K562 (cell line): ENCODE results near the gene KIF5A. TPM values are rescaled to one million over a fixed set of nuclear protein-coding genes. Genes with fewer than 3 reads are reported as not detected.

Experiments
- ARID3B ChIP-seq: fragments of 250-450 bp; sonication (Bioruptor Pico); IDR thresholded peaks from 2 replicates; pipeline ENCODE4 v1.4.0; 2020; ENCODE audit warnings: borderline replicate concordance
- E2F4 ChIP-seq: sonication (generic); formaldehyde crosslinking; IDR thresholded peaks from 2 replicates; pipeline ENCODE4 v1.8.0; 2022; ENCODE audit warnings: mild to moderate bottlenecking, low read depth, missing genetic modification reagents
- HNRNPUL1 ChIP-seq: fragments of 200-400 bp; formaldehyde crosslinking; IDR thresholded peaks from 2 replicates; pipeline ENCODE4 v1.6.1; 2017; ENCODE audit warnings: low read length
- NFATC3 ChIP-seq: fragments of 450-650 bp; IDR thresholded peaks from 2 replicates; pipeline ENCODE4 v1.6.1; 2017; ENCODE audit warnings: mild to moderate bottlenecking
- NFRKB ChIP-seq: fragments of 450-650 bp; IDR thresholded peaks from 2 replicates; pipeline ENCODE4 v1.6.1; 2016; ENCODE audit warnings: low read depth
- RBM15 ChIP-seq: fragments of 200-400 bp; formaldehyde crosslinking; IDR thresholded peaks from 2 replicates; pipeline ENCODE4 v1.6.1; 2018; ENCODE audit warnings: mild to moderate bottlenecking, low read length, moderate library complexity; ENCODE audit not compliant: insufficient read depth
- SAFB2 ChIP-seq: fragments of 200-400 bp; formaldehyde crosslinking; IDR thresholded peaks from 2 replicates; pipeline ENCODE4 v1.6.1; 2018; ENCODE audit warnings: borderline replicate concordance, low read length, low read depth, moderate library complexity; ENCODE audit not compliant: severe bottlenecking
- SAP30 ChIP-seq: fragments of 200-600 bp; sonication (generic); IDR thresholded peaks from 2 replicates; pipeline ENCODE4 v1.6.1; 2012; ENCODE audit warnings: borderline replicate concordance, low read depth, mild to moderate bottlenecking, moderate library complexity, low read length, control low read depth, inconsistent platforms; ENCODE audit not compliant: insufficient read depth, poor library complexity, severe bottlenecking
- SP1 ChIP-seq: sonication (generic); formaldehyde crosslinking; IDR thresholded peaks from 2 replicates; pipeline ENCODE4 v1.8.1; 2022; ENCODE audit warnings: mild to moderate bottlenecking, missing genetic modification reagents
- UBTF ChIP-seq, 2 experiments: IDR thresholded peaks; 2 replicates each; pipeline ENCODE4 v1.6.1; 2012; ENCODE audit warnings: improper control_type of control experiment in 2 of 2, low read depth in 2 of 2, low read length in 2 of 2, borderline replicate concordance in 1 of 2
- ZNF316 ChIP-seq: fragments of 450-650 bp; IDR thresholded peaks from 2 replicates; pipeline ENCODE4 v1.6.1; 2016
- ZNF384 ChIP-seq: IDR thresholded peaks from 2 replicates; pipeline ENCODE4 v1.6.1; 2012; ENCODE audit warnings: low read depth, low read length, improper control_type of control experiment
- polyA plus RNA-seq, 8 experiments: library from polyadenylated mRNA; depleted of rRNA in 4 of 8; stranded (reverse) in 5 of 8; unstranded in 3 of 8; fragments of >200 nt; fragmentation: Nextera tagmentation in 2 of 8; fragmentation: Illumina TruSeq in 1 of 8; extraction: Ambion mirVana in 2 of 8; extraction: Trizol in 1 of 8; gene quantifications; 2 replicates each; pipeline versions ENCODE4 v1.2.1 to v1.2.3, GENCODE V29; 2011 to 2014; ENCODE audit warnings: inconsistent platforms in 1 of 8, missing spikeins in 1 of 8
- total RNA-seq, 7 experiments: library from RNA; depleted of rRNA in 6 of 7; stranded (reverse); fragments of >200 nt in 6 of 7; fragmentation: Illumina TruSeq in 2 of 7; extraction: Trizol in 2 of 7; gene quantifications; 2 replicates each; pipeline versions ENCODE4 v1.2.1 to v1.2.3, GENCODE V29; 2011 to 2021; ENCODE audit warnings: low replicate concordance in 1 of 7
- TF ChIP-seq, protein P1 (sequence below): fragments of 250-450 bp; sonication (Bioruptor Pico); IDR thresholded peaks from 2 replicates; pipeline ENCODE4 v1.9.0; 2021; ENCODE audit warnings: mild to moderate bottlenecking
- TF ChIP-seq, protein P2 (sequence below): IDR thresholded peaks from 3 replicates; pipeline ENCODE4 v1.6.1; 2011; ENCODE audit warnings: borderline replicate concordance, mild to moderate bottlenecking; ENCODE audit not compliant: insufficient read length, insufficient read depth

KIF5A gene
- total and polyA plus RNA-seq, 9 of the 15 experiments (the other 6 are each of a cell fraction or from before 2014, with no cell fraction given), result 3.4 to 17.7 (median 8.0) TPM

DNA sequence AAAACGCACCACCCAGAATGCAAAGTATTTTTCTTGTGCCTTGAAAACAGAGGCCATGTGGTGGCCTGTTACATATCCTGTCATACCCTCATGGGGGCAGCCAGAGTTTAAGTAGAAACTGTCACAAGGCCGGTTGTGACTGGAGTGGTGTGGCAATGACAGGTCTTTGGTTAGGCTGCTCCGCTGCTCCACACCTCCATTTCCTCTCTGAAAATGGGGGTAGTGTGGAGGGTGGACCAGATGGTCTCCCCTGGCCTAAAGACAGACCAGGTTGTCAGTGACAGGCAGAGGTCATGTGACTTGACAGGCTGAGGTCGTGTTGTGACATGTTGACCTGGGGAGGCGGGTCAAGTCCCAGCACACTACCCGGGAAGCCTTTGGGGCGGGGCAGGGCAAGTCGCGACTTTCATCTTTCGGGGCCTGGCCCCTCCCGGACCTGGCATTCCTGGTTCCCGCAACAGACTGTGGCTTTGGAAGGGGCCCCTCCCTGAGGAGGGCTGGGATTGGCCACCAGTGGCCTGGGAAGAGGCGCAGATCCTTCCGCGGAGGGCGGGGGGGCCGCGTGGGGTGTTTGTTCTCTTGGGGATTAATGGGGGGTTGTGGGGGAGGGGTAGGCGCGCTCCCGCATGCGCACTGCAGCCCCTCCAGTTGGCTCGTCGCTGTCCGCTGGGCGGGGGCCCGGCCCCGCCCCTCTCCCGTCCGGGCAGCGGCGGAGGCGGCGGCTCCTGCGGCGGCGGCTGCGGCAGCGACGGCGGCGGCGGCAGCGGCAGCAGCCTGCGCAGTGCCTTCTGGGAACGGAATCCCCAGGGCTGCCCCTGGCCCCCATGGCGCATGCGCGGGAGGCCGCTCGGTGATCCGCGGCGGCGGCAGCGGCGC is 27.6 kb upstream of the KIF5A start, which contains the start of gene MBD6 (continued):
- TF ChIP-seq ARID3B (no peak), NFRKB (peak; percentile 87), HNRNPUL1 (no peak), ZNF316 (no peak), SAP30 (peak; percentile 92), ZNF384 (no peak), RBM15 (no peak), E2F4 (CRISPR knock-in tag) (0 out of 2 replicates have a peak, but pooled peaks have one; percentile 33), NFATC3 (peak; percentile 78; the same call in 1 of the 2 replicates), SAFB2 (no peak), SP1 (CRISPR knock-in tag) (peak; percentile 74), UBTF (IDR thresholded peaks at IDR 0.05; ENCODE audit: borderline replicate concordance in 1 of 2, low read depth in 2 of 2, low read length in 2 of 2) (no peak)
- TF ChIP-seq, protein P1, sequence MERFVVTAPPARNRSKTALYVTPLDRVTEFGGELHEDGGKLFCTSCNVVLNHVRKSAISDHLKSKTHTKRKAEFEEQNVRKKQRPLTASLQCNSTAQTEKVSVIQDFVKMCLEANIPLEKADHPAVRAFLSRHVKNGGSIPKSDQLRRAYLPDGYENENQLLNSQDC (CRISPR knock-in tag), result 0 out of 2 replicates have a peak, but pooled peaks have one; percentile 5
- TF ChIP-seq, protein P2, sequence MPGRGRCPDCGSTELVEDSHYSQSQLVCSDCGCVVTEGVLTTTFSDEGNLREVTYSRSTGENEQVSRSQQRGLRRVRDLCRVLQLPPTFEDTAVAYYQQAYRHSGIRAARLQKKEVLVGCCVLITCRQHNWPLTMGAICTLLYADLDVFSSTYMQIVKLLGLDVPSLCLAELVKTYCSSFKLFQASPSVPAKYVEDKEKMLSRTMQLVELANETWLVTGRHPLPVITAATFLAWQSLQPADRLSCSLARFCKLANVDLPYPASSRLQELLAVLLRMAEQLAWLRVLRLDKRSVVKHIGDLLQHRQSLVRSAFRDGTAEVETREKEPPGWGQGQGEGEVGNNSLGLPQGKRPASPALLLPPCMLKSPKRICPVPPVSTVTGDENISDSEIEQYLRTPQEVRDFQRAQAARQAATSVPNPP, result no peak
